Common myeloid progenitor, CD34-positive (primary cell): ENCODE measurements around the gene SEL1L.

Source experiments
- CTCF ChIA-PET: fragments of 350-600 bp; sonication (Branson Sonifier 250); formaldehyde crosslinking; loops from one replicate; lab custom pipeline; 2021; ENCODE audit warnings: antibody characterized with exemption; lab: Charles Lee
- POLR2A ChIA-PET: fragments of 350-600 bp; sonication (Branson Sonifier 250); formaldehyde crosslinking; loops from one replicate; lab custom pipeline; 2021; ENCODE audit warnings: antibody characterized with exemption; lab: Charles Lee
- DNase-seq, 3 donors: peaks; one replicate each; pipeline versions ENCODE4 v3.0.0 to v3.0.0-alpha.2; 2013
- H3K27ac ChIP-seq, 2 experiments: 1 replicate in 1 of 2; 2 replicates in 1 of 2; pipeline ENCODE4 v1.7.0; 2013; ENCODE audit warnings: inconsistent platforms in 2 of 2, low read length in 2 of 2, mild to moderate bottlenecking in 2 of 2, low read depth in 1 of 2, moderate library complexity in 1 of 2; ENCODE audit not compliant: severe bottlenecking in 2 of 2, insufficient read depth in 1 of 2, poor library complexity in 1 of 2
- H3K27me3 ChIP-seq, 5 experiments: replicated peaks in 2 of 5; 1 replicate in 3 of 5; 2 replicates in 2 of 5; pipeline versions ENCODE4 v1.6.1 to v1.7.0; 2013; ENCODE audit warnings: low read length in 4 of 5, mild to moderate bottlenecking in 2 of 5, moderate library complexity in 2 of 5, inconsistent platforms in 1 of 5; ENCODE audit not compliant: insufficient read depth in 5 of 5, control insufficient read depth in 4 of 5
- H3K36me3 ChIP-seq, 4 experiments: 1 replicate in 2 of 4; 2 replicates in 2 of 4; pipeline versions ENCODE4 v1.6.1 to v1.7.0; 2013; ENCODE audit warnings: low read length in 3 of 4, control low read depth in 1 of 4, mild to moderate bottlenecking in 1 of 4; ENCODE audit not compliant: control insufficient read depth in 4 of 4, insufficient read depth in 4 of 4
- H3K4me1 ChIP-seq, 4 experiments: 1 replicate in 3 of 4; 2 replicates in 1 of 4; pipeline versions ENCODE4 v1.6.1 to v1.7.1; 2013; ENCODE audit warnings: low read length in 3 of 4, mild to moderate bottlenecking in 3 of 4, control low read depth in 1 of 4, inconsistent platforms in 1 of 4, moderate library complexity in 1 of 4; ENCODE audit not compliant: control insufficient read depth in 4 of 4, insufficient read depth in 4 of 4; ENCODE audit errors: control extremely low read depth in 1 of 4
- H3K4me3 ChIP-seq, 7 experiments: 1 replicate in 4 of 7; 2 replicates in 3 of 7; pipeline versions ENCODE4 v1.5.1 to v1.7.0; 2013; ENCODE audit warnings: mild to moderate bottlenecking in 7 of 7, low read length in 6 of 7, moderate library complexity in 6 of 7, inconsistent platforms in 2 of 7, low read depth in 2 of 7, control low read depth in 1 of 7; ENCODE audit not compliant: insufficient read depth in 4 of 7, control insufficient read depth in 1 of 7; ENCODE audit errors: extremely low read depth in 1 of 7
- H3K9me3 ChIP-seq, 5 experiments: 1 replicate in 4 of 5; 2 replicates in 1 of 5; pipeline versions ENCODE4 v1.6.1 to v1.7.1; 2013; ENCODE audit warnings: low read length in 4 of 5, mild to moderate bottlenecking in 2 of 5, inconsistent platforms in 1 of 5, low read depth in 1 of 5, moderate library complexity in 1 of 5; ENCODE audit not compliant: control insufficient read depth in 4 of 5, insufficient read depth in 2 of 5; ENCODE audit errors: control extremely low read depth in 1 of 5
- WGBS: methylation state at CpG from one replicate; pipeline ENCODE4 v1.1.5; 2013; ENCODE audit not compliant: insufficient coverage; 5-methylcytosine and 5-hydroxymethylcytosine counted together

Gene SEL1L

DNA sequence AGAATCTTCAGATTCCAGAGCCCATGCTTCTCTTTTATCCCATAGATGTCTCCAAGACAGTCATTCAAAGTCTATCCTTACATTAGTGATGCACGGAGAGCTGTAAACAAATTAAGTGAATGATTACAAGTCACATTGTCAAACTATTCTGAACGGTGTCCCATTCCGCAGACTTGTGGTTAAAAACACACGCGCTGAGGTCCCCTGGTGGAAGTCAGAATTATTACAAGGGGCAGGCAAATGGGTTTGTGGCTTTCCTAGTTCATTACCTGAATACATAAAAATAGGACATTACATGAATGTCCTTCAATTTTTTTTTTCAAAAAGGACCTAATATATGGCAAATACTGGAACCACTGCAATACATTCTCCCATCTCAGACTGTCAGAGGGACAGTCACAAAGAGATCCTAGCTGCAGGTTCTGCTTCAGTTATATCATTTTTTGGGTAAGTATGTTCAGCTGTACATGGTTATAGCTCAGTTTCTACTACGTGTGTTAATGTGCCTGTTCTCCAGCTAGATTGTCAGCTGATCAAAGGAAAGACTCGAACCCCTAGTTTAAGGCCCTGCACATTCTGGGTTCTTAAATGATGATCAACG lies 80.4 kb downstream of the SEL1L start:
- peak; percentile 66 to 78 (median 72) for DNase-seq
- 33% methylated on average over 6 of the region's 8 CpGs for WGBS
- CTCF ChIA-PET = interaction anchor here (0.8 to 12.7 kb wide), 24 partner anchors 10 to 269 kb away, joined by 3 to 285 read pairs (median 4); no protein-coding TSS in a partner anchor
- Histone ChIP-seq H3K27me3 (no peaks in the 10 kb centered on the region), H3K4me3 (peak overlapping the region in 1 of 7 experiments; percentile 11), H3K36me3 (no peaks in the 10 kb centered on the region), H3K4me1 (peaks cover 0 to 15% (median 1%) of the 10 kb centered on the region in 4 experiments), H3K9me3 (no peaks in the 10 kb centered on the region), H3K27ac (no peak overlapping the region)
- POLR2A ChIA-PET = no interaction called here

DNA sequence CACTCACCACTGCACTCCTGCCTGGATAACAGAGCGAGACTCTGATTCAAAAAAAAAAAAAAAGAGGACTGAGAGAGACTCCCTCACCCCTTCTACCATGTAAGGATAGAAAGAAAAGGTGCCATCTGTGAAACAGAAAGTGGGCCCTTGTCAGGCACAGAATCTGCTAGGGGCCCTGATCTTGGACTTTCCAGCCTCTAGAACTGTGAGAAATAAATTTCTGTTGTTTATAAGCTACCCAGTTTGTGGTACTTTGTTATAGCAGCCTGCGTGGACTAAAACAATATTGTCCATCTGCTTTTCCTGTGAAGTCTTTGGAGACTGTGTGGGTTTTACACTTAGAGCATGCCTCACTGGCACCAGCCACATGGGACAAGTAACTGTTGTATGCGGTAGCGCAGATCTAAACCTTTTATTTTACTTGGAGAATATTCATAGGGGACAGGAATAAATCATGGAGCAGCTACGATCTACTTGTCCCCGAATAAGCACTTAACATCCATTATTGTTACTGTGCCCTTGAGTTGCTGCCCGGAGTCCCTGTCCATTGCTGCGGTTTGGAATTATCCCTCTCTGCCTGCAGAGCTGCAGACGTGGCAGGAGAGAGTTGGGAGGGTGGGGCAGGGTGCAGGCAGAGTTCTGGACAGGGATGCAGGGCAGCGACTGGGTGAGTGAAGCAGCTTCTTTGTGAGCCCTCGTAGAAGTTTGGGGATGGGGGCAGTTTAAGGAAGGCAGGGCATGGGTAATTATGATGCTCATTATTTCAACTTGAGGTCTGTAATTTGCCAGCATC lies 81.1 kb downstream of the SEL1L start:
- CTCF ChIA-PET = interaction anchor here (0.8 to 12.7 kb wide), 21 partner anchors 9 to 269 kb away, joined by 3 to 285 read pairs (median 5); no protein-coding TSS in a partner anchor
- 80% methylated on average over 6 of the region's 11 CpGs for WGBS

GRCh38 chr14:81450976-81451375 lies 82.7 kb downstream of the SEL1L start:
- peaks cover 0 to 15% (median 1%) of the 10 kb centered on the region in 4 experiments for H3K4me1 ChIP-seq
- H3K27me3 ChIP-seq = no peaks in the 10 kb centered on the region
- WGBS = no CpG with 5 or more reads among the region's 3 CpGs
- H3K27ac ChIP-seq = no peak overlapping the region
- no peak overlapping the region for H3K4me3 ChIP-seq
- no peaks in the 10 kb centered on the region for H3K36me3 ChIP-seq
- ChIA-PET CTCF (interaction anchor here (2.1 to 12.7 kb wide), 2 partner anchors 11 to 179 kb away, joined by 7 to 285 read pairs; no protein-coding TSS in a partner anchor), POLR2A (no interaction called here)
- DNase-seq = no peak
- H3K9me3 ChIP-seq = no peaks in the 10 kb centered on the region

More for the DNA sequence above, 81.1 kb downstream of the SEL1L start:
- DNase-seq = no peak
- Histone ChIP-seq H3K4me3 (peak overlapping the region in 1 of 7 experiments; percentile 11), H3K9me3 (no peaks in the 10 kb centered on the region), H3K4me1 (peaks cover 0 to 15% (median 1%) of the 10 kb centered on the region in 4 experiments), H3K27me3 (no peaks in the 10 kb centered on the region), H3K27ac (no peak overlapping the region), H3K36me3 (no peaks in the 10 kb centered on the region)
- POLR2A ChIA-PET = interaction anchor here (0.7 kb wide), 1 partner anchor 88 kb away, joined by 6 read pairs; no protein-coding TSS in a partner anchor

DNA sequence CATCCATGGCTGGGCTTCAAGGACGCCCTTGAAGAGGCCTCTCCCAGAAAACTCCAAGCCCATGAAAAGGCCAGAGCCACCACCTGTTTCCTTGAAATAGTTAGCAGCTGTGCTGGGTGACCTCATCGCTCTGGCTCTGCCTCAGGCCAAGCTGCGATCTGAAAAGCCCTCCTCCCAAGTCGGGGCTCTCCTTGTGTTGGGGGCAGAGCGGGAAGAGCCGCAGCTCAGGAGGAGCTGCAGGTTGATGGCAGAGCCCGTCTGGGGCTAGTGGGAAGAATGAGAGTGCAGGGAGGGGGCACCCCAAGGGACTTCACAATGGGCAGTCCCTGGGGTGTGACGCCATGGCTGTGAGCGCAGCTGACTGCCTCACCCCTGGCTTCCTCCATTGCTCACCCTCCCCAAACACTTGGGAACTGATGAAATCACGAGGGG lies 83.5 kb downstream of the SEL1L start:
- Histone ChIP-seq H3K27me3 (no peaks in the 10 kb centered on the region), H3K9me3 (no peaks in the 10 kb centered on the region), H3K27ac (no peak overlapping the region), H3K4me1 (peaks cover 0 to 10% (median 1%) of the 10 kb centered on the region in 4 experiments), H3K4me3 (no peak overlapping the region), H3K36me3 (no peaks in the 10 kb centered on the region)
- no peak for DNase-seq
- WGBS = 93% methylated on average over 4 of the region's 10 CpGs
- ChIA-PET POLR2A (no interaction called here), CTCF (interaction anchor here (0.8 to 12.7 kb wide), 5 partner anchors 10 to 178 kb away, joined by 3 to 285 read pairs (median 6); no protein-coding TSS in a partner anchor)

- Histone ChIP-seq H3K9me3 (no peaks in the 10 kb centered on the region), H3K27me3 (no peaks in the 10 kb centered on the region), H3K36me3 (no peaks in the 10 kb centered on the region), H3K27ac (no peak overlapping the region), H3K4me1 (peaks cover 0 to 6% (median 1%) of the 10 kb centered on the region in 4 experiments), H3K4me3 (no peak overlapping the region)
- WGBS = 94% methylated on average over 6 of the region's 6 CpGs
- CTCF ChIA-PET = interaction anchor here (0.8 to 12.7 kb wide), 5 partner anchors 10 to 177 kb away, joined by 3 to 285 read pairs (median 6); no protein-coding TSS in a partner anchor
- no peak for DNase-seq
- POLR2A ChIA-PET = no interaction called here
Measured at GRCh38 chr14:81449576-81449975, 84.1 kb downstream of the SEL1L start.

GRCh38 chr14:81449114-81449513 lies 84.5 kb downstream of the SEL1L start:
- ChIA-PET POLR2A (no interaction called here), CTCF (interaction anchor here (0.8 to 12.7 kb wide), 4 partner anchors 9 to 177 kb away, joined by 4 to 285 read pairs (median 6); no protein-coding TSS in a partner anchor)
- no peak for DNase-seq
- 100% methylated on average over 4 of the region's 4 CpGs for WGBS
- H3K4me3 ChIP-seq = no peak overlapping the region
- H3K27me3 ChIP-seq = no peaks in the 10 kb centered on the region
- no peaks in the 10 kb centered on the region for H3K9me3 ChIP-seq
- no peak overlapping the region for H3K27ac ChIP-seq
- peaks cover 0 to 6% (median 1%) of the 10 kb centered on the region in 4 experiments for H3K4me1 ChIP-seq
- no peaks in the 10 kb centered on the region for H3K36me3 ChIP-seq
